Measurements from ENCODE around the gene DSCAML1.

Gene DSCAML1

GRCh38 chr11:117502015-117502778, 294.8 kb downstream of the DSCAML1 start:
- TF ChIP-seq CTCF (IDR thresholded peaks at IDR 0.05; ENCODE audit: insufficient read depth, missing control alignments): no peak
- FAIRE-seq: no peak
- no peak for DNase-seq (ENCODE audit: insufficient read length, low spot score)

GRCh38 chr11:117501237-117501898, 295.6 kb downstream of the DSCAML1 start:
- no peak for TF ChIP-seq CTCF (IDR thresholded peaks at IDR 0.05; ENCODE audit: insufficient read depth, missing control alignments)
- DNase-seq (ENCODE audit: insufficient read length, low spot score): no peak
- no peak for FAIRE-seq

- DNase-seq (ENCODE audit: insufficient read length, low spot score): no peak
- no peak for TF ChIP-seq CTCF (IDR thresholded peaks at IDR 0.05; ENCODE audit: insufficient read depth, missing control alignments)
- no peak for FAIRE-seq
Measured at GRCh38 chr11:117498791-117499190, 298.2 kb downstream of the DSCAML1 start.

GRCh38 chr11:117497206-117497951, 299.6 kb downstream of the DSCAML1 start:
- DNase-seq (ENCODE audit: insufficient read length, low spot score) (no peak), FAIRE-seq (no peak)
- no peak for TF ChIP-seq CTCF (IDR thresholded peaks at IDR 0.05; ENCODE audit: insufficient read depth, missing control alignments)

GRCh38 chr11:117495357-117495756, 301.7 kb downstream of the DSCAML1 start:
- DNase-seq (ENCODE audit: insufficient read length, low spot score) (no peak), FAIRE-seq (no peak)
- TF ChIP-seq CTCF (IDR thresholded peaks at IDR 0.05; ENCODE audit: insufficient read depth, missing control alignments): no peak

GRCh38 chr11:117492578-117493251, 304.3 kb downstream of the DSCAML1 start:
- peak; percentile 40 for TF ChIP-seq CTCF (IDR thresholded peaks at IDR 0.05; ENCODE audit: insufficient read depth, missing control alignments)
- DNase-seq (ENCODE audit: insufficient read length, low spot score) (peak; percentile 86), FAIRE-seq (peak; percentile 86)

Measured in D721Med (cell line).